Measurements from ENCODE around the gene PGAP2. TPM values are rescaled to one million over a fixed set of nuclear protein-coding genes. Genes with fewer than 3 reads are reported as not detected.

PGAP2 gene
- total RNA-seq, 2 donors from 2014 or later, result 38.5 to 52.2 TPM

DNA sequence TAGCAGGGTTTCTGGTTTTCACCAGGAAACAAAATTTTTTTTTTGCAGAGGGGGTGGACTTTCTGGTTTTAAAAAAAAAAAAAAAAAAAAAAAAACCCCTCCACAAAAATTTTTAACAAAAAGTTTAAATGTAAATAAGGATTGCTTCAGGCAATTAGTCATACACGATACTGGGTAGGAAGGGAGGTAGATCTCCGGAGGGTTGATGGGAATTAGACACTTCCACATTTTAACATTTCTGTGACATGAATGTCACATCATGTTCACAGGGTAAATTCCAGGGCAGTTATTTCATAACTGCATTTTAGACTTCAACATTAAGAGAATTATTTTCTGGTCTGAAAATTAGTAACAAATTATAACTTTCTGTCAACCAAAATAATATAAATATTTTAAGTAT lies 26.9 kb upstream of the PGAP2 start:
- H3K4me3 Mint-ChIP-seq, result no peak overlapping the region
- WGBS, 2 experiments (ENCODE audit: insufficient coverage in 1 of 2, insufficient read length in 1 of 2), result 100% methylated on average over 2 of the region's 2 CpGs
- Histone ChIP-seq H3K9me3 (ENCODE audit: control insufficient read depth, low read length) (no peaks in the 10 kb centered on the region), H3K27ac (ENCODE audit: low read depth, low read length) (no peak overlapping the region), H3K27me3 (ENCODE audit: control insufficient read depth, insufficient read depth, low read length, poor library complexity, severe bottlenecking) (no peaks in the 10 kb centered on the region), H3K36me3 (ENCODE audit: control insufficient read depth, insufficient read depth, low read length) (peaks cover 60% of the 10 kb centered on the region), H3K9ac (ENCODE audit: extremely low read depth, low read length, poor library complexity, severe bottlenecking) (no peak overlapping the region), H3K4me3 (ENCODE audit: low read length) (no peak overlapping the region), H3K4me1 (ENCODE audit: control insufficient read depth, insufficient read depth, low read length) (no peaks in the 10 kb centered on the region)
- peaks cover 51% of the 10 kb centered on the region for H3K36me3 Mint-ChIP-seq (ENCODE audit: low read depth)
- DNase-seq, result no peak
- no peaks in the 10 kb centered on the region for H3K9me3 Mint-ChIP-seq
- H3K27me3 Mint-ChIP-seq (ENCODE audit: insufficient read depth), result no peaks in the 10 kb centered on the region
- TF ChIP-seq, protein P1, sequence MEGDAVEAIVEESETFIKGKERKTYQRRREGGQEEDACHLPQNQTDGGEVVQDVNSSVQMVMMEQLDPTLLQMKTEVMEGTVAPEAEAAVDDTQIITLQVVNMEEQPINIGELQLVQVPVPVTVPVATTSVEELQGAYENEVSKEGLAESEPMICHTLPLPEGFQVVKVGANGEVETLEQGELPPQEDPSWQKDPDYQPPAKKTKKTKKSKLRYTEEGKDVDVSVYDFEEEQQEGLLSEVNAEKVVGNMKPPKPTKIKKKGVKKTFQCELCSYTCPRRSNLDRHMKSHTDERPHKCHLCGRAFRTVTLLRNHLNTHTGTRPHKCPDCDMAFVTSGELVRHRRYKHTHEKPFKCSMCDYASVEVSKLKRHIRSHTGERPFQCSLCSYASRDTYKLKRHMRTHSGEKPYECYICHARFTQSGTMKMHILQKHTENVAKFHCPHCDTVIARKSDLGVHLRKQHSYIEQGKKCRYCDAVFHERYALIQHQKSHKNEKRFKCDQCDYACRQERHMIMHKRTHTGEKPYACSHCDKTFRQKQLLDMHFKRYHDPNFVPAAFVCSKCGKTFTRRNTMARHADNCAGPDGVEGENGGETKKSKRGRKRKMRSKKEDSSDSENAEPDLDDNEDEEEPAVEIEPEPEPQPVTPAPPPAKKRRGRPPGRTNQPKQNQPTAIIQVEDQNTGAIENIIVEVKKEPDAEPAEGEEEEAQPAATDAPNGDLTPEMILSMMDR (conservative IDR thresholded peaks at IDR 0.05), result no peak
- no peaks in the 10 kb centered on the region for H3K4me1 Mint-ChIP-seq
- H3K27ac Mint-ChIP-seq, result no peak overlapping the region

DNA sequence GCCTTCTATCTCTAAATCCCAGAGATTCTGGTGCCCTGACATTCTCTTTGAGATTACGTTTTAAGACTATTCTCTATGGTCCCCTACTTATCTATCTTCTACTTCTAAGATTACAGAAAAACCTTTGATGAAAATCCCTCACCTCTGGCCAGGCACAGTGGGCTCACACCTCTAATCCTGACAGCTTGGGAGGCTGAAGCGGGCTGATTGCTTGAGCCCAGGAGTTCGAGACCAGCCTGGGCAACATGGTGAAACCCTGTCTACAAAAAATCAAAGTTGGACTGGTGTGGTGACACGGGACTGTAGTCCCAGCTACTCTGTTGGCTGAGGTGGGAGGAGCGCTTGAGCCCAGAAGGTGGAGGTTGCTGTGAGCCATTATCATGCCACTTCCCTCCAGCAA lies 25.4 kb upstream of the PGAP2 start:
- DNase-seq, result peak; percentile 58
- no peaks in the 10 kb centered on the region for H3K4me1 Mint-ChIP-seq
- H3K27me3 ChIP-seq (ENCODE audit: control insufficient read depth, insufficient read depth, low read length, poor library complexity, severe bottlenecking), result no peaks in the 10 kb centered on the region
- no peaks in the 10 kb centered on the region for H3K27me3 Mint-ChIP-seq (ENCODE audit: insufficient read depth)
- TF ChIP-seq, protein P1 (conservative IDR thresholded peaks at IDR 0.05), result no peak
- no peak overlapping the region for H3K9ac ChIP-seq (ENCODE audit: extremely low read depth, low read length, poor library complexity, severe bottlenecking)
- 89% methylated on average over 5 of the region's 5 CpGs for WGBS, 2 experiments (ENCODE audit: insufficient coverage in 1 of 2, insufficient read length in 1 of 2)
- peaks cover 51% of the 10 kb centered on the region for H3K36me3 ChIP-seq (ENCODE audit: control insufficient read depth, insufficient read depth, low read length)
- H3K27ac Mint-ChIP-seq, result peak overlapping the region; percentile 76
- no peaks in the 10 kb centered on the region for H3K4me1 ChIP-seq (ENCODE audit: control insufficient read depth, insufficient read depth, low read length)
- H3K9me3 Mint-ChIP-seq, result no peaks in the 10 kb centered on the region
- H3K4me3 Mint-ChIP-seq, result no peak overlapping the region
- no peaks in the 10 kb centered on the region for H3K9me3 ChIP-seq (ENCODE audit: control insufficient read depth, low read length)
- H3K4me3 ChIP-seq (ENCODE audit: low read length), result no peak overlapping the region
- peaks cover 47% of the 10 kb centered on the region for H3K36me3 Mint-ChIP-seq (ENCODE audit: low read depth)
- H3K27ac ChIP-seq (ENCODE audit: low read depth, low read length), result no peak overlapping the region

DNA sequence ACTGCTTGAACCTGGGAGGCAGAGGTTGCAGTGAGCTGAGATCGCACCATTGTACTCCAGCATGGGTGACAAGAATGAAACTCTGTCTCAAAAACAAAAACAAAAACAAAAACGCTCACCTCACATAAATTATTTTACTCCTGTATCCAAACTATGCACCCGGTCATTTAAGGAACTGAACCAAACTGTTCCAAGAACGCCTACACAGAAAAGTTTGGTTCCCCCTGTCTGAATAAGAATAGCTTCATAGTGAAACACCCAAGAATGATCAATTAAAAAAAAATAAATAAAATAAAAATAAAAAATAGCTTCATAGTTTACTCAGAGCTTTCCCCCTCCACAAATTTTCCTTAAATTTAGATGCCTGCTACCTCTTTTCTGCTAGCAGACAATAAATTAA lies 24.7 kb upstream of the PGAP2 start:
- no peak overlapping the region for H3K9ac ChIP-seq (ENCODE audit: extremely low read depth, low read length, poor library complexity, severe bottlenecking)
- H3K27ac Mint-ChIP-seq, result no peak overlapping the region
- 91 to 94% methylated on average over 4 of the region's 4 CpGs for WGBS, 2 experiments (ENCODE audit: insufficient coverage in 1 of 2, insufficient read length in 1 of 2)

More for the DNA sequence above, 24.7 kb upstream of the PGAP2 start:
- no peaks in the 10 kb centered on the region for H3K27me3 ChIP-seq (ENCODE audit: control insufficient read depth, insufficient read depth, low read length, poor library complexity, severe bottlenecking)
- DNase-seq, result no peak
- H3K4me1 ChIP-seq (ENCODE audit: control insufficient read depth, insufficient read depth, low read length), result no peaks in the 10 kb centered on the region
- TF ChIP-seq, protein P1 (conservative IDR thresholded peaks at IDR 0.05), result no peak
- Mint-ChIP-seq H3K9me3 (no peaks in the 10 kb centered on the region), H3K4me1 (no peaks in the 10 kb centered on the region), H3K27me3 (ENCODE audit: insufficient read depth) (no peaks in the 10 kb centered on the region), H3K36me3 (ENCODE audit: low read depth) (peaks cover 41% of the 10 kb centered on the region), H3K4me3 (no peak overlapping the region)
- peaks cover 44% of the 10 kb centered on the region for H3K36me3 ChIP-seq (ENCODE audit: control insufficient read depth, insufficient read depth, low read length)
- H3K27ac ChIP-seq (ENCODE audit: low read depth, low read length), result no peak overlapping the region
- no peaks in the 10 kb centered on the region for H3K9me3 ChIP-seq (ENCODE audit: control insufficient read depth, low read length)
- H3K4me3 ChIP-seq (ENCODE audit: low read length), result no peak overlapping the region

All from endodermal cell (in vitro differentiated cells).